ENCODE measurements around the gene STK35.

Gene STK35

DNA sequence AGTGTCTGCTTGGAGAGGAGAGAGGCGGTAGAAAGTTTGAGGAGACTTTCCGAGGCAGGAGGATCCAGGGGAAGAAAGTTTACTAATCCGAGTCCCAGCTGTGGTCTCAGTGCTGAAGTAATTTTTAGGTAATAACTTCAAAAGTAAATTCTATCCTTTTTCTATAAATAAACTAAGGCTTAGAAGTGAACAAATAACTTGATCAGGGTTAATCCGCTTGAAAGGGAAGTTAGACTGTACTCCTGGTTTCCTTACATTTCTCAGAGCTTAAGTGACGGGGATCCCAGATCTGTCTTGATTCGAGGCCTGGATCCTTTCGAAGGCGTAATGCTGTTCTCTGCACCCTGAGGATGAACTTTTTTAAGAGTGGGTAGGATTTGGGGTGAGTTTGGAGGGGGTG, 2.6 kb downstream of the STK35 start:
- H3K36me3 ChIP-seq (ENCODE audit: control insufficient read depth, insufficient read depth, low read length), result no peaks in the 10 kb centered on the region
- H3K27ac ChIP-seq (ENCODE audit: insufficient read depth, low read length, poor library complexity, severe bottlenecking), result no peak overlapping the region
- no peaks in the 10 kb centered on the region for H3K27me3 ChIP-seq (replicated peaks; ENCODE audit: control insufficient read depth, insufficient read depth, low read length, poor library complexity, severe bottlenecking)
- peak overlapping the region; percentile 82 for H3K4me3 ChIP-seq (ENCODE audit: insufficient read depth, low read depth, low read length, poor library complexity, severe bottlenecking)
- peaks cover 27% of the 10 kb centered on the region for H3K4me1 ChIP-seq (ENCODE audit: control insufficient read depth, insufficient read depth, low read length, poor library complexity, severe bottlenecking)
- no peak for DNase-seq
- no peaks in the 10 kb centered on the region for H3K9me3 ChIP-seq (ENCODE audit: control insufficient read depth, low read length)

DNA sequence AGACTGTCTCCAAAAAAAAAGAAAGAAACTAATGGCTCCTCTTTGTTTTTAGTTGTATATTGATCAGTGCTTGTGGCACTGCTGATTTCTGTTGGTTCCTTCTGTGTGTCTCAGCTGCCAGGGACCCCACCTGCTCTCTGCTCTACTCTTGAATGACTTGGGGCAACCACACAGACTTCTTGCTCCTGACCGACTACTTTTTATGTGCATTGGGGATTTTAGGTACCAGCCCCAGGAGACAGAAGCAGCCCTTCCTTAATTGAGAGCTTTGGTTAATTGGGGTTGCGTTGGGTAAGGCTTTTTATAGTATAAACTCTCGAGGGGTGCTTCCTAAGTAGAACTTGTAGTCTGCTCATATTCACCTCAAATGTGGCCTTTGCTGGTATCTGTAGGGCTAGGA, 6.9 kb downstream of the STK35 start:
- DNase-seq, result no peak
- H3K36me3 ChIP-seq (ENCODE audit: control insufficient read depth, insufficient read depth, low read length), result no peaks in the 10 kb centered on the region
- no peaks in the 10 kb centered on the region for H3K9me3 ChIP-seq (ENCODE audit: control insufficient read depth, low read length)
- peaks cover 33% of the 10 kb centered on the region for H3K4me1 ChIP-seq (ENCODE audit: control insufficient read depth, insufficient read depth, low read length, poor library complexity, severe bottlenecking)
- H3K27me3 ChIP-seq (replicated peaks; ENCODE audit: control insufficient read depth, insufficient read depth, low read length, poor library complexity, severe bottlenecking), result no peaks in the 10 kb centered on the region
- H3K4me3 ChIP-seq (ENCODE audit: insufficient read depth, low read depth, low read length, poor library complexity, severe bottlenecking), result no peak overlapping the region
- H3K27ac ChIP-seq (ENCODE audit: insufficient read depth, low read length, poor library complexity, severe bottlenecking), result no peak overlapping the region

GRCh38 chr20:2108987-2109386, 7.4 kb downstream of the STK35 start:
- Histone ChIP-seq H3K4me1 (ENCODE audit: control insufficient read depth, insufficient read depth, low read length, poor library complexity, severe bottlenecking) (peaks cover 30% of the 10 kb centered on the region), H3K4me3 (ENCODE audit: insufficient read depth, low read depth, low read length, poor library complexity, severe bottlenecking) (no peak overlapping the region), H3K36me3 (ENCODE audit: control insufficient read depth, insufficient read depth, low read length) (no peaks in the 10 kb centered on the region), H3K27ac (ENCODE audit: insufficient read depth, low read length, poor library complexity, severe bottlenecking) (no peak overlapping the region), H3K9me3 (ENCODE audit: control insufficient read depth, low read length) (no peaks in the 10 kb centered on the region), H3K27me3 (replicated peaks; ENCODE audit: control insufficient read depth, insufficient read depth, low read length, poor library complexity, severe bottlenecking) (no peaks in the 10 kb centered on the region)
- DNase-seq, result no peak

- H3K9me3 ChIP-seq (ENCODE audit: control insufficient read depth, low read length), result no peaks in the 10 kb centered on the region
- no peaks in the 10 kb centered on the region for H3K36me3 ChIP-seq (ENCODE audit: control insufficient read depth, insufficient read depth, low read length)
- no peak overlapping the region for H3K4me3 ChIP-seq (ENCODE audit: insufficient read depth, low read depth, low read length, poor library complexity, severe bottlenecking)
- H3K27ac ChIP-seq (ENCODE audit: insufficient read depth, low read length, poor library complexity, severe bottlenecking), result no peak overlapping the region
- DNase-seq, result no peak
- H3K27me3 ChIP-seq (replicated peaks; ENCODE audit: control insufficient read depth, insufficient read depth, low read length, poor library complexity, severe bottlenecking), result no peaks in the 10 kb centered on the region
- H3K4me1 ChIP-seq (ENCODE audit: control insufficient read depth, insufficient read depth, low read length, poor library complexity, severe bottlenecking), result peaks cover 28% of the 10 kb centered on the region
Observed at GRCh38 chr20:2109425-2110210, 8.0 kb downstream of the STK35 start.

GRCh38 chr20:2112910-2113309, 11.3 kb downstream of the STK35 start:
- Histone ChIP-seq H3K36me3 (ENCODE audit: control insufficient read depth, insufficient read depth, low read length) (peaks cover 10% of the 10 kb centered on the region), H3K9me3 (ENCODE audit: control insufficient read depth, low read length) (no peaks in the 10 kb centered on the region), H3K4me3 (ENCODE audit: insufficient read depth, low read depth, low read length, poor library complexity, severe bottlenecking) (no peak overlapping the region), H3K27ac (ENCODE audit: insufficient read depth, low read length, poor library complexity, severe bottlenecking) (no peak overlapping the region), H3K4me1 (ENCODE audit: control insufficient read depth, insufficient read depth, low read length, poor library complexity, severe bottlenecking) (peaks cover 20% of the 10 kb centered on the region), H3K27me3 (replicated peaks; ENCODE audit: control insufficient read depth, insufficient read depth, low read length, poor library complexity, severe bottlenecking) (no peaks in the 10 kb centered on the region)
- no peak for DNase-seq

GRCh38 chr20:2114127-2114959, 12.7 kb downstream of the STK35 start:
- peaks cover 10% of the 10 kb centered on the region for H3K36me3 ChIP-seq (ENCODE audit: control insufficient read depth, insufficient read depth, low read length)
- no peak for DNase-seq
- no peak overlapping the region for H3K4me3 ChIP-seq (ENCODE audit: insufficient read depth, low read depth, low read length, poor library complexity, severe bottlenecking)
- no peak overlapping the region for H3K27ac ChIP-seq (ENCODE audit: insufficient read depth, low read length, poor library complexity, severe bottlenecking)
- H3K4me1 ChIP-seq (ENCODE audit: control insufficient read depth, insufficient read depth, low read length, poor library complexity, severe bottlenecking), result peaks cover 15% of the 10 kb centered on the region
- H3K9me3 ChIP-seq (ENCODE audit: control insufficient read depth, low read length), result no peaks in the 10 kb centered on the region
- no peaks in the 10 kb centered on the region for H3K27me3 ChIP-seq (replicated peaks; ENCODE audit: control insufficient read depth, insufficient read depth, low read length, poor library complexity, severe bottlenecking)

- no peak overlapping the region for H3K4me3 ChIP-seq (ENCODE audit: insufficient read depth, low read depth, low read length, poor library complexity, severe bottlenecking)
- no peaks in the 10 kb centered on the region for H3K27me3 ChIP-seq (replicated peaks; ENCODE audit: control insufficient read depth, insufficient read depth, low read length, poor library complexity, severe bottlenecking)
- DNase-seq, result no peak
- no peaks in the 10 kb centered on the region for H3K9me3 ChIP-seq (ENCODE audit: control insufficient read depth, low read length)
- peaks cover 9% of the 10 kb centered on the region for H3K4me1 ChIP-seq (ENCODE audit: control insufficient read depth, insufficient read depth, low read length, poor library complexity, severe bottlenecking)
- H3K27ac ChIP-seq (ENCODE audit: insufficient read depth, low read length, poor library complexity, severe bottlenecking), result no peak overlapping the region
- peaks cover 10% of the 10 kb centered on the region for H3K36me3 ChIP-seq (ENCODE audit: control insufficient read depth, insufficient read depth, low read length)
Observed at GRCh38 chr20:2114990-2115681, 13.5 kb downstream of the STK35 start.

- no peak overlapping the region for H3K4me3 ChIP-seq (ENCODE audit: insufficient read depth, low read depth, low read length, poor library complexity, severe bottlenecking)
Observed at GRCh38 chr20:2116170-2116940, 14.7 kb downstream of the STK35 start.

DNA sequence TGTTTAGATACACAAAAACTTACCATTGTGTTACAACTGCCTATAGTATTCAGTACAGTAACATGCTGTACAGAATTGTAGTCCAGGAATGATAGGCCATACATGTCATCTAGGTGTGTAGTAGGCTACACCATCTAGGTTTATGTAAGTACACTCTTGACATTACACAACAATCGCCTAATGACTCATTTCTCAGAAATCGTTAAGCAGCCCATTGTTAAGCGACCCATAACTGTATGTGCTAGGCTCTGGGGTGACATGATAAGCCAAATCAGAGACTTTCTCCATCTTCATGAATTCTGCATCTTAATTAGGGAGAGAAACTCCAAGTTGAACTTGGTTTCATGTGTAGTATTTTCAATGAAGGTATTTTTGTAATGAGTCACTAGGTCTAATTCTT, 17.2 kb downstream of the STK35 start:
- Histone ChIP-seq H3K36me3 (ENCODE audit: control insufficient read depth, insufficient read depth, low read length) (peaks cover 16% of the 10 kb centered on the region), H3K27me3 (replicated peaks; ENCODE audit: control insufficient read depth, insufficient read depth, low read length, poor library complexity, severe bottlenecking) (no peaks in the 10 kb centered on the region), H3K9me3 (ENCODE audit: control insufficient read depth, low read length) (no peaks in the 10 kb centered on the region), H3K27ac (ENCODE audit: insufficient read depth, low read length, poor library complexity, severe bottlenecking) (no peak overlapping the region), H3K4me1 (ENCODE audit: control insufficient read depth, insufficient read depth, low read length, poor library complexity, severe bottlenecking) (peaks cover 6% of the 10 kb centered on the region), H3K4me3 (ENCODE audit: insufficient read depth, low read depth, low read length, poor library complexity, severe bottlenecking) (no peak overlapping the region)
- no peak for DNase-seq

More at GRCh38 chr20:2116170-2116940, 14.7 kb downstream of the STK35 start:
- no peak for DNase-seq
- H3K27me3 ChIP-seq (replicated peaks; ENCODE audit: control insufficient read depth, insufficient read depth, low read length, poor library complexity, severe bottlenecking), result no peaks in the 10 kb centered on the region
- no peak overlapping the region for H3K27ac ChIP-seq (ENCODE audit: insufficient read depth, low read length, poor library complexity, severe bottlenecking)
- H3K36me3 ChIP-seq (ENCODE audit: control insufficient read depth, insufficient read depth, low read length), result peaks cover 10% of the 10 kb centered on the region
- no peaks in the 10 kb centered on the region for H3K9me3 ChIP-seq (ENCODE audit: control insufficient read depth, low read length)
- H3K4me1 ChIP-seq (ENCODE audit: control insufficient read depth, insufficient read depth, low read length, poor library complexity, severe bottlenecking), result peaks cover 9% of the 10 kb centered on the region

Measured in effector memory CD4-positive, alpha-beta T cell (primary cell).